Esophagus muscularis mucosa (tissue), 3 donors: ENCODE results near the gene MID1.

Experiments used
- CTCF ChIP-seq, 3 experiments: fragments of 200-600 bp in 2 of 3; fragments of 450-650 bp in 1 of 3; sonication (generic) in 2 of 3; IDR thresholded peaks; one replicate each; pipeline ENCODE4 v1.5.1; 2017 to 2019; ENCODE audit warnings: antibody characterized with exemption in 3 of 3, mild to moderate bottlenecking in 2 of 3, moderate library complexity in 1 of 3
- POLR2A ChIP-seq: fragments of 450-650 bp; IDR thresholded peaks from one replicate; pipeline ENCODE4 v1.6.1; 2017; ENCODE audit warnings: antibody characterized with exemption, moderate library complexity, mild to moderate bottlenecking, low read depth

GRCh38 chrX:10602646-10603045, 17.7 kb downstream of the MID1 start:
- TF ChIP-seq CTCF (IDR thresholded peaks at IDR 0.05) (no peak), POLR2A (no peak)
